WTC11 (cell line): ENCODE data around the gene SPRR3. TPM values are rescaled to one million over a fixed set of nuclear protein-coding genes. Genes with fewer than 3 reads are reported as not detected.
A peak's percentile ranks its signal among the peaks of the same experiment; 100 is the strongest.

ENCODE experiments used
- ATAC-seq: fragments of 200-7000 bp; cut with Tn5 transposase; 2 replicates; pipeline ENCODE4 v1.10.0; 2021; ENCODE audit warnings: mild to moderate bottlenecking, moderate library complexity
- CTCF ChIA-PET: fragments of 300-600 bp; sonication (Branson Sonifier 250); formaldehyde crosslinking; loops from one replicate; lab custom pipeline; 2021; ENCODE audit warnings: antibody characterized with exemption; lab: Charles Lee
- POLR2A ChIA-PET: fragments of 350-600 bp; sonication (Branson Sonifier 250); formaldehyde crosslinking; loops from one replicate; lab custom pipeline; 2021; ENCODE audit warnings: antibody characterized with exemption; lab: Charles Lee
- DNase-seq: peaks from one replicate; pipeline ENCODE4 v3.0.0; 2021; ENCODE audit warnings: low spot score
- H3K27ac Mint-ChIP-seq: 2 replicates; pipeline ENCODE4 v1.8.0; 2021; ENCODE audit warnings: mixed read lengths
- H3K27me3 Mint-ChIP-seq: 2 replicates; pipeline ENCODE4 v1.8.0; 2021; ENCODE audit warnings: low read depth, mild to moderate bottlenecking, moderate library complexity, mixed read lengths
- H3K36me3 Mint-ChIP-seq: 2 replicates; pipeline ENCODE4 v1.8.0; 2021; ENCODE audit warnings: mixed read lengths
- H3K4me1 Mint-ChIP-seq: 2 replicates; pipeline ENCODE4 v1.8.0; 2022; ENCODE audit warnings: mixed read lengths
- H3K4me3 Mint-ChIP-seq: 2 replicates; pipeline ENCODE4 v1.8.0; 2021; ENCODE audit warnings: mild to moderate bottlenecking, moderate library complexity, mixed read lengths
- H3K9me3 Mint-ChIP-seq: 2 replicates; pipeline ENCODE4 v1.8.0; 2021; ENCODE audit warnings: mixed read lengths
- ATF2 ChIP-seq: sonication (generic); formaldehyde crosslinking; IDR thresholded peaks from 2 replicates; pipeline ENCODE4 v1.8.1; 2022; ENCODE audit warnings: low read depth, missing genetic modification reagents, borderline replicate concordance
- CREB1 ChIP-seq: sonication (generic); formaldehyde crosslinking; IDR thresholded peaks from 2 replicates; pipeline ENCODE4 v1.8.0; 2023; ENCODE audit warnings: mild to moderate bottlenecking, missing genetic modification reagents
- ELF4 ChIP-seq: sonication (generic); formaldehyde crosslinking; IDR thresholded peaks from 2 replicates; pipeline ENCODE4 v1.8.1; 2022; ENCODE audit warnings: low read depth, mild to moderate bottlenecking, moderate library complexity, missing genetic modification reagents
- ESRRA ChIP-seq: sonication (generic); formaldehyde crosslinking; IDR thresholded peaks from 2 replicates; pipeline ENCODE4 v1.8.1; 2022; ENCODE audit warnings: mild to moderate bottlenecking, missing genetic modification reagents, borderline replicate concordance
- FOXK1 ChIP-seq: sonication (generic); formaldehyde crosslinking; IDR thresholded peaks from 2 replicates; pipeline ENCODE4 v1.8.0; 2022; ENCODE audit warnings: mild to moderate bottlenecking, moderate library complexity, missing genetic modification reagents
- FOXP1 ChIP-seq: sonication (generic); formaldehyde crosslinking; IDR thresholded peaks from 2 replicates; pipeline ENCODE4 v1.8.0; 2022; ENCODE audit warnings: missing genetic modification reagents, mild to moderate bottlenecking, moderate library complexity, borderline replicate concordance
- FOXP4 ChIP-seq: sonication (generic); formaldehyde crosslinking; IDR thresholded peaks from 2 replicates; pipeline ENCODE4 v1.8.0; 2022; ENCODE audit warnings: mild to moderate bottlenecking, missing genetic modification reagents
- HMGA2 ChIP-seq: fragments of 250-450 bp; sonication (Bioruptor Pico); IDR thresholded peaks from 2 replicates; pipeline ENCODE4 v1.4.0; 2021; ENCODE audit warnings: mild to moderate bottlenecking, moderate library complexity
- NR1H2 ChIP-seq: sonication (generic); formaldehyde crosslinking; IDR thresholded peaks from 2 replicates; pipeline ENCODE4 v1.9.0; 2021; ENCODE audit warnings: mild to moderate bottlenecking, moderate library complexity, missing genetic modification reagents
- RELA ChIP-seq: sonication (generic); formaldehyde crosslinking; IDR thresholded peaks from 2 replicates; pipeline ENCODE4 v1.8.1; 2022; ENCODE audit warnings: missing genetic modification reagents, mild to moderate bottlenecking, borderline replicate concordance
- RORB ChIP-seq: fragments of 250-450 bp; sonication (Bioruptor Pico); IDR thresholded peaks from 2 replicates; pipeline ENCODE4 v1.9.0; 2021; ENCODE audit warnings: mild to moderate bottlenecking
- SOX15 ChIP-seq: fragments of 250-450 bp; sonication (Bioruptor Pico); IDR thresholded peaks from 2 replicates; pipeline ENCODE4 v1.9.0; 2021; ENCODE audit warnings: mild to moderate bottlenecking
- SP1 ChIP-seq: sonication (generic); formaldehyde crosslinking; conservative IDR thresholded peaks from 2 replicates; pipeline ENCODE4 v1.8.1; 2022; ENCODE audit warnings: missing genetic modification reagents
- ZNF121 ChIP-seq: sonication (generic); formaldehyde crosslinking; IDR thresholded peaks from 2 replicates; pipeline ENCODE4 v1.8.0; 2023; ENCODE audit warnings: missing genetic modification reagents
- ZNF416 ChIP-seq: fragments of 250-450 bp; sonication (Bioruptor Pico); IDR thresholded peaks from 2 replicates; pipeline ENCODE4 v1.9.0; 2021; ENCODE audit warnings: mild to moderate bottlenecking, inconsistent platforms
- ZNF425 ChIP-seq: fragments of 250-450 bp; sonication (Bioruptor Pico); conservative IDR thresholded peaks from 2 replicates; pipeline ENCODE4 v1.9.0; 2021; ENCODE audit warnings: mild to moderate bottlenecking
- ZNF671 ChIP-seq: fragments of 250-450 bp; sonication (Bioruptor Pico); IDR thresholded peaks from 2 replicates; pipeline ENCODE4 v1.8.0; 2021; ENCODE audit warnings: mild to moderate bottlenecking
- total RNA-seq: library from RNA; stranded (reverse); gene quantifications from 3 replicates; pipeline ENCODE4 v1.2.3, GENCODE V29; 2021
- TF ChIP-seq, protein P1 (sequence below): sonication (generic); formaldehyde crosslinking; IDR thresholded peaks from 2 replicates; pipeline ENCODE4 v1.8.1; 2023; ENCODE audit warnings: mild to moderate bottlenecking, missing genetic modification reagents
- TF ChIP-seq, protein P2 (sequence below): sonication (generic); formaldehyde crosslinking; IDR thresholded peaks from 2 replicates; pipeline ENCODE4 v1.8.1; 2023; ENCODE audit warnings: mild to moderate bottlenecking, missing genetic modification reagents, moderate library complexity
- TF ChIP-seq, protein P3 (sequence below): fragments of 250-450 bp; sonication (Bioruptor Pico); IDR thresholded peaks from 2 replicates; pipeline ENCODE4 v1.8.0; 2021; ENCODE audit warnings: mild to moderate bottlenecking
- TF ChIP-seq, protein P4 (sequence below): sonication (generic); formaldehyde crosslinking; IDR thresholded peaks from 2 replicates; pipeline ENCODE4 v1.8.0; 2022; ENCODE audit warnings: mild to moderate bottlenecking, missing genetic modification reagents
- TF ChIP-seq, protein P5 (sequence below): sonication (generic); formaldehyde crosslinking; IDR thresholded peaks from 2 replicates; pipeline ENCODE4 v1.8.0; 2023; ENCODE audit warnings: mild to moderate bottlenecking, missing genetic modification reagents

Gene SPRR3
- total RNA-seq, 1 experiment from 2014 or later, result not detected

- no peak for TF ChIP-seq ATF2 (CRISPR knock-in tag)
- TF ChIP-seq, protein P1, sequence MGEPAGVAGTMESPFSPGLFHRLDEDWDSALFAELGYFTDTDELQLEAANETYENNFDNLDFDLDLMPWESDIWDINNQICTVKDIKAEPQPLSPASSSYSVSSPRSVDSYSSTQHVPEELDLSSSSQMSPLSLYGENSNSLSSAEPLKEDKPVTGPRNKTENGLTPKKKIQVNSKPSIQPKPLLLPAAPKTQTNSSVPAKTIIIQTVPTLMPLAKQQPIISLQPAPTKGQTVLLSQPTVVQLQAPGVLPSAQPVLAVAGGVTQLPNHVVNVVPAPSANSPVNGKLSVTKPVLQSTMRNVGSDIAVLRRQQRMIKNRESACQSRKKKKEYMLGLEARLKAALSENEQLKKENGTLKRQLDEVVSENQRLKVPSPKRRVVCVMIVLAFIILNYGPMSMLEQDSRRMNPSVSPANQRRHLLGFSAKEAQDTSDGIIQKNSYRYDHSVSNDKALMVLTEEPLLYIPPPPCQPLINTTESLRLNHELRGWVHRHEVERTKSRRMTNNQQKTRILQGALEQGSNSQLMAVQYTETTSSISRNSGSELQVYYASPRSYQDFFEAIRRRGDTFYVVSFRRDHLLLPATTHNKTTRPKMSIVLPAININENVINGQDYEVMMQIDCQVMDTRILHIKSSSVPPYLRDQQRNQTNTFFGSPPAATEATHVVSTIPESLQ (CRISPR knock-in tag), result no peak
Observed at GRCh38 chr1:152995842-152996241, 5.7 kb upstream of the SPRR3 start (continued).

- peaks cover 12% of the 10 kb centered on the region for H3K4me1 Mint-ChIP-seq
- no peak for DNase-seq
- CTCF ChIA-PET, result interaction anchor here (1.0 kb wide), 1 partner anchor 15 kb away, joined by 4 read pairs; no protein-coding TSS in a partner anchor
Observed at GRCh38 chr1:152996633-152997400, 4.7 kb upstream of the SPRR3 start.

DNA sequence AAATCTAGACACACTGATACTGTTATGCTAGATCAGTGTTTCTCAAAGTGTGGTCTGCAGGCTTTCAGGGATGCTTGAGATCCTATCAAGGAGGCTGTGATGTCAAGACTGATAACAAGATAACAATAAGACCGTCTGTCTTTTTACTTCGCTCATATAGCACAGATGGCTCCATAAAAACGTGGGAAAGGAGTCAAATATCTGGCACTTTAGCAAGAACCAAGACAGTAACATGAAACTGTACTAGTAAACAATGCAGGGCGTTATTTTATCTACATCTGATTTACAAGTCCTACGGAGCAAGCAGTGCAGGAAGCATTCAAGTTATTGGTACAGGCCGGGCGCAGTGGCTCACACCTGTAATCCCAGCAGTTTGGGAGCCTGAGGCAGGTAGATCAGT, 3.6 kb upstream of the SPRR3 start:
- Mint-ChIP-seq H3K27ac (no peak overlapping the region), H3K4me3 (no peak overlapping the region), H3K9me3 (peaks cover 20% of the 10 kb centered on the region), H3K27me3 (no peaks in the 10 kb centered on the region; the same call in 1 of the 2 replicates), H3K4me1 (peaks cover 12% of the 10 kb centered on the region), H3K36me3 (peaks cover 6% of the 10 kb centered on the region; the same call in 1 of the 2 replicates)
- ATAC-seq, result no peak
- POLR2A ChIA-PET, result no interaction called here
- DNase-seq, result no peak
- CTCF ChIA-PET, result no interaction called here
- TF ChIP-seq ESRRA (CRISPR knock-in tag) (no peak), ZNF425 (CRISPR knock-in tag) (no peak), FOXP4 (CRISPR knock-in tag) (no peak), ZNF671 (CRISPR knock-in tag) (no peak), FOXK1 (CRISPR knock-in tag) (no peak), ELF4 (CRISPR knock-in tag) (no peak), NR1H2 (CRISPR knock-in tag) (no peak)
- TF ChIP-seq, protein P2, sequence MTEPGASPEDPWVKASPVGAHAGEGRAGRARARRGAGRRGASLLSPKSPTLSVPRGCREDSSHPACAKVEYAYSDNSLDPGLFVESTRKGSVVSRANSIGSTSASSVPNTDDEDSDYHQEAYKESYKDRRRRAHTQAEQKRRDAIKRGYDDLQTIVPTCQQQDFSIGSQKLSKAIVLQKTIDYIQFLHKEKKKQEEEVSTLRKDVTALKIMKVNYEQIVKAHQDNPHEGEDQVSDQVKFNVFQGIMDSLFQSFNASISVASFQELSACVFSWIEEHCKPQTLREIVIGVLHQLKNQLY (CRISPR knock-in tag), result no peak
- TF ChIP-seq, protein P3, sequence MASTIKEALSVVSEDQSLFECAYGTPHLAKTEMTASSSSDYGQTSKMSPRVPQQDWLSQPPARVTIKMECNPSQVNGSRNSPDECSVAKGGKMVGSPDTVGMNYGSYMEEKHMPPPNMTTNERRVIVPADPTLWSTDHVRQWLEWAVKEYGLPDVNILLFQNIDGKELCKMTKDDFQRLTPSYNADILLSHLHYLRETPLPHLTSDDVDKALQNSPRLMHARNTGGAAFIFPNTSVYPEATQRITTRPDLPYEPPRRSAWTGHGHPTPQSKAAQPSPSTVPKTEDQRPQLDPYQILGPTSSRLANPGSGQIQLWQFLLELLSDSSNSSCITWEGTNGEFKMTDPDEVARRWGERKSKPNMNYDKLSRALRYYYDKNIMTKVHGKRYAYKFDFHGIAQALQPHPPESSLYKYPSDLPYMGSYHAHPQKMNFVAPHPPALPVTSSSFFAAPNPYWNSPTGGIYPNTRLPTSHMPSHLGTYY (CRISPR knock-in tag), result no peak
- TF ChIP-seq, protein P4, sequence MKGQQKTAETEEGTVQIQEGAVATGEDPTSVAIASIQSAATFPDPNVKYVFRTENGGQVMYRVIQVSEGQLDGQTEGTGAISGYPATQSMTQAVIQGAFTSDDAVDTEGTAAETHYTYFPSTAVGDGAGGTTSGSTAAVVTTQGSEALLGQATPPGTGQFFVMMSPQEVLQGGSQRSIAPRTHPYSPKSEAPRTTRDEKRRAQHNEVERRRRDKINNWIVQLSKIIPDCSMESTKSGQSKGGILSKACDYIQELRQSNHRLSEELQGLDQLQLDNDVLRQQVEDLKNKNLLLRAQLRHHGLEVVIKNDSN (CRISPR knock-in tag), result no peak

More at GRCh38 chr1:152996633-152997400, 4.7 kb upstream of the SPRR3 start:
- Mint-ChIP-seq H3K27me3 (no peaks in the 10 kb centered on the region), H3K27ac (no peak overlapping the region), H3K4me3 (no peak overlapping the region), H3K9me3 (peaks cover 20% of the 10 kb centered on the region), H3K36me3 (peaks cover 6% of the 10 kb centered on the region; the same call in 1 of the 2 replicates)
- TF ChIP-seq, protein P5, sequence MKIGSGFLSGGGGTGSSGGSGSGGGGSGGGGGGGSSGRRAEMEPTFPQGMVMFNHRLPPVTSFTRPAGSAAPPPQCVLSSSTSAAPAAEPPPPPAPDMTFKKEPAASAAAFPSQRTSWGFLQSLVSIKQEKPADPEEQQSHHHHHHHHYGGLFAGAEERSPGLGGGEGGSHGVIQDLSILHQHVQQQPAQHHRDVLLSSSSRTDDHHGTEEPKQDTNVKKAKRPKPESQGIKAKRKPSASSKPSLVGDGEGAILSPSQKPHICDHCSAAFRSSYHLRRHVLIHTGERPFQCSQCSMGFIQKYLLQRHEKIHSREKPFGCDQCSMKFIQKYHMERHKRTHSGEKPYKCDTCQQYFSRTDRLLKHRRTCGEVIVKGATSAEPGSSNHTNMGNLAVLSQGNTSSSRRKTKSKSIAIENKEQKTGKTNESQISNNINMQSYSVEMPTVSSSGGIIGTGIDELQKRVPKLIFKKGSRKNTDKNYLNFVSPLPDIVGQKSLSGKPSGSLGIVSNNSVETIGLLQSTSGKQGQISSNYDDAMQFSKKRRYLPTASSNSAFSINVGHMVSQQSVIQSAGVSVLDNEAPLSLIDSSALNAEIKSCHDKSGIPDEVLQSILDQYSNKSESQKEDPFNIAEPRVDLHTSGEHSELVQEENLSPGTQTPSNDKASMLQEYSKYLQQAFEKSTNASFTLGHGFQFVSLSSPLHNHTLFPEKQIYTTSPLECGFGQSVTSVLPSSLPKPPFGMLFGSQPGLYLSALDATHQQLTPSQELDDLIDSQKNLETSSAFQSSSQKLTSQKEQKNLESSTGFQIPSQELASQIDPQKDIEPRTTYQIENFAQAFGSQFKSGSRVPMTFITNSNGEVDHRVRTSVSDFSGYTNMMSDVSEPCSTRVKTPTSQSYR (CRISPR knock-in tag), result no peak
- TF ChIP-seq CREB1 (CRISPR knock-in tag) (no peak), SOX15 (no peak), RELA (CRISPR knock-in tag) (no peak), HMGA2 (no peak), ELF4 (CRISPR knock-in tag) (no peak), ZNF416 (CRISPR knock-in tag) (no peak), SP1 (CRISPR knock-in tag) (no peak), ZNF121 (CRISPR knock-in tag) (no peak), RORB (CRISPR knock-in tag) (no peak), FOXP1 (CRISPR knock-in tag) (no peak)
- POLR2A ChIA-PET, result no interaction called here
- ATAC-seq, result peak; percentile 46
